Astrocyte (in vitro differentiated cells and primary cell): ENCODE results near the gene GALNT17.

Experiments used
- CTCF ChIP-seq: IDR thresholded peaks from 2 replicates; pipeline ENCODE4 v1.5.1; 2011; ENCODE audit warnings: low read depth, mild to moderate bottlenecking, inconsistent platforms, low read length, moderate library complexity; ENCODE audit not compliant: insufficient read depth
- EZH2 ChIP-seq: IDR thresholded peaks from 2 replicates; pipeline ENCODE4 v1.6.1; 2012; ENCODE audit warnings: mild to moderate bottlenecking, low read length, inconsistent platforms; ENCODE audit not compliant: insufficient read depth

GRCh38 chr7:71326595-71326994 is 194.7 kb downstream of the GALNT17 start:
- no peak for TF ChIP-seq CTCF
- TF ChIP-seq EZH2, result no peak
